Mesenchymal stem cell (in vitro differentiated cells and primary cell): ENCODE results near the gene TMEM119.

ENCODE experiments used
- DNase-seq: peaks from one replicate; pipeline ENCODE4 v3.0.0-alpha.2; 2013
- H2AFZ ChIP-seq: one replicate; pipeline ENCODE4 v1.6.1; 2013; ENCODE audit warnings: low read depth, mild to moderate bottlenecking, control low read depth, inconsistent platforms, low read length, moderate library complexity
- H2AK5ac ChIP-seq: 2 replicates; pipeline ENCODE4 v1.6.1; 2013; ENCODE audit warnings: low read length, moderate library complexity, mild to moderate bottlenecking, inconsistent platforms; ENCODE audit not compliant: severe bottlenecking
- H2BK120ac ChIP-seq: one replicate; pipeline ENCODE4 v1.6.1; 2013; ENCODE audit warnings: low read depth, mild to moderate bottlenecking, inconsistent platforms, low read length, moderate library complexity
- H2BK12ac ChIP-seq, 2 experiments: one replicate each; pipeline ENCODE4 v1.6.1; 2013; ENCODE audit warnings: inconsistent platforms in 2 of 2, low read length in 2 of 2, mild to moderate bottlenecking in 2 of 2, moderate library complexity in 2 of 2, control low read depth in 1 of 2
- H2BK15ac ChIP-seq: one replicate; pipeline ENCODE4 v1.6.1; 2013; ENCODE audit warnings: mild to moderate bottlenecking, low read depth, inconsistent platforms; ENCODE audit not compliant: poor library complexity, severe bottlenecking
- H2BK5ac ChIP-seq: 2 replicates; pipeline ENCODE4 v1.6.1; 2013; ENCODE audit warnings: low read depth, mild to moderate bottlenecking, low read length, control low read depth, inconsistent platforms; ENCODE audit not compliant: poor library complexity, severe bottlenecking
- H3K14ac ChIP-seq, 2 experiments: one replicate each; pipeline ENCODE4 v1.6.1; 2013; ENCODE audit warnings: inconsistent platforms in 2 of 2, low read length in 2 of 2, control low read depth in 1 of 2, mild to moderate bottlenecking in 1 of 2, moderate library complexity in 1 of 2
- H3K18ac ChIP-seq, 2 experiments: one replicate each; pipeline ENCODE4 v1.6.1; 2013; ENCODE audit warnings: inconsistent platforms in 2 of 2, low read length in 2 of 2, control low read depth in 1 of 2, low read depth in 1 of 2, mild to moderate bottlenecking in 1 of 2
- H3K23ac ChIP-seq, 2 experiments: one replicate each; pipeline ENCODE4 v1.6.1; 2013; ENCODE audit warnings: inconsistent platforms in 2 of 2, low read length in 2 of 2, mild to moderate bottlenecking in 2 of 2, moderate library complexity in 2 of 2, control low read depth in 1 of 2
- H3K27ac ChIP-seq: 2 replicates; pipeline ENCODE4 v1.5.1; 2013; ENCODE audit warnings: mild to moderate bottlenecking, moderate library complexity, low read length, control low read depth, inconsistent platforms; ENCODE audit not compliant: poor library complexity, severe bottlenecking
- H3K27me3 ChIP-seq, 2 experiments: 2 replicates each; pipeline versions ENCODE4 v1.6.1 to v1.7.0; 2013; ENCODE audit warnings: low read length in 2 of 2, mild to moderate bottlenecking in 2 of 2, moderate library complexity in 2 of 2, control low read depth in 1 of 2, inconsistent platforms in 1 of 2; ENCODE audit not compliant: control insufficient read depth in 1 of 2, insufficient read depth in 1 of 2
- H3K36me3 ChIP-seq, 2 experiments: 2 replicates each; pipeline versions ENCODE4 v1.6.1 to v1.7.0; 2013; ENCODE audit warnings: low read length in 2 of 2, control low read depth in 1 of 2, inconsistent platforms in 1 of 2, low read depth in 1 of 2, mild to moderate bottlenecking in 1 of 2; ENCODE audit not compliant: insufficient read depth in 2 of 2, control insufficient read depth in 1 of 2
- H3K4ac ChIP-seq, 2 experiments: one replicate each; pipeline ENCODE4 v1.6.1; 2013; ENCODE audit warnings: inconsistent platforms in 2 of 2, low read length in 2 of 2, mild to moderate bottlenecking in 2 of 2, moderate library complexity in 2 of 2, control low read depth in 1 of 2, low read depth in 1 of 2
- H3K4me1 ChIP-seq: 2 replicates; pipeline ENCODE4 v1.6.1; 2013; ENCODE audit warnings: low read depth, low read length, control low read depth; ENCODE audit not compliant: control insufficient read depth, insufficient read depth
- H3K4me2 ChIP-seq: 2 replicates; pipeline ENCODE4 v1.6.1; 2013; ENCODE audit warnings: low read length, mild to moderate bottlenecking, inconsistent platforms; ENCODE audit not compliant: poor library complexity, severe bottlenecking
- H3K4me3 ChIP-seq, 2 experiments: 2 replicates each; pipeline versions ENCODE4 v1.5.1 to v1.7.0; 2013; ENCODE audit warnings: low read length in 2 of 2, mild to moderate bottlenecking in 2 of 2, control low read depth in 1 of 2, low read depth in 1 of 2; ENCODE audit not compliant: insufficient read depth in 1 of 2
- H3K79me1 ChIP-seq: replicated peaks from 2 replicates; pipeline ENCODE4 v1.6.1; 2013; ENCODE audit warnings: mild to moderate bottlenecking, control low read depth, low read length, inconsistent platforms; ENCODE audit not compliant: poor library complexity, severe bottlenecking
- H3K9ac ChIP-seq: 2 replicates; pipeline ENCODE4 v1.7.0; 2013; ENCODE audit warnings: mild to moderate bottlenecking, low read length, moderate library complexity
- H3K9me3 ChIP-seq: 2 replicates; pipeline ENCODE4 v1.7.0; 2013; ENCODE audit warnings: mild to moderate bottlenecking, low read length; ENCODE audit not compliant: control insufficient read depth
- H4K8ac ChIP-seq: one replicate; pipeline ENCODE4 v1.6.1; 2013; ENCODE audit warnings: inconsistent platforms, mild to moderate bottlenecking, low read length, moderate library complexity
- H4K91ac ChIP-seq: one replicate; pipeline ENCODE4 v1.6.1; 2013; ENCODE audit warnings: mild to moderate bottlenecking, low read length, inconsistent platforms
- WGBS: methylation state at CpG from one replicate; pipeline ENCODE4 v1.1.7; 2013; ENCODE audit warnings: mixed read lengths; 5-methylcytosine and 5-hydroxymethylcytosine counted together

TMEM119 gene

GRCh38 chr12:108581311-108582227, 16.3 kb downstream of the TMEM119 start:
- Histone ChIP-seq H2AFZ (no peak overlapping the region), H4K8ac (peak overlapping the region; percentile 29), H2BK120ac (peak overlapping the region; percentile 55), H3K4me3 (no peak overlapping the region), H2BK5ac (no peak overlapping the region), H3K27ac (no peak overlapping the region), H3K9me3 (no peaks in the 10 kb centered on the region), H2BK15ac (peak overlapping the region; percentile 76), H3K14ac (peak overlapping the region in 1 of 2 experiments; percentile 29), H3K18ac (peak overlapping the region; percentile 65 to 87), H4K91ac (peak overlapping the region; percentile 44), H3K4me1 (peaks cover 24% of the 10 kb centered on the region), H3K9ac (no peak overlapping the region), H3K23ac (no peak overlapping the region), H3K4ac (peak overlapping the region; percentile 61 to 97), H2BK12ac (peak overlapping the region; percentile 38 to 85), H2AK5ac (no peak overlapping the region), H3K4me2 (no peak overlapping the region), H3K27me3 (no peaks in the 10 kb centered on the region), H3K79me1 (no peaks in the 10 kb centered on the region), H3K36me3 (no peaks in the 10 kb centered on the region)
- WGBS = 96% methylated on average over 33 of the region's 33 CpGs
- no peak for DNase-seq

DNA sequence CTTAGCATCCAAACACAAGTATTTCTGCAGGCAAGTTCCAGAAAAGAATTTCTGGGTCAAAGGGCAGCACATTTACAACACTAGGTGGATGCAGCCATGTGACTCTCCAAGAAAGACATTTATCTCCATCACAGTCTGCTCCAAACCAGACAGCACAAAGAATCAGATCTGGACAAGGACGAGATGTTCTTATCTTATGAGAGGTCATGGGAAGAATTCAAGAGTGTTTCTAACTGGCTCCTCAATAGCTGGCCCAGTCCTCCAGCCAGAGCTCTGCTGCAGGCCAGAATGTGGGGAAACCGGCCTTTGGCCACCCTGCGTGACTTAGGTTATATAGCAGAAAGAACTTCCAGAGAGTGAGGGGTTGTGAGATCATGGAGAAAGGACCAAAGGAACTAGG, 17.4 kb downstream of the TMEM119 start:
- H2BK120ac ChIP-seq = no peak overlapping the region
- no peak overlapping the region for H3K27ac ChIP-seq
- no peak overlapping the region for H2BK5ac ChIP-seq
- H3K9ac ChIP-seq = no peak overlapping the region
- H3K27me3 ChIP-seq = no peaks in the 10 kb centered on the region
- H2BK15ac ChIP-seq = peak overlapping the region; percentile 78
- no peak overlapping the region for H2AFZ ChIP-seq
- H3K18ac ChIP-seq = peak overlapping the region in 1 of 2 experiments; percentile 19
- H3K23ac ChIP-seq = no peak overlapping the region
- H3K9me3 ChIP-seq = no peaks in the 10 kb centered on the region
- peak overlapping the region; percentile 37 for H2AK5ac ChIP-seq
- H3K4me1 ChIP-seq = peaks cover 24% of the 10 kb centered on the region
- H3K14ac ChIP-seq = no peak overlapping the region
- H4K8ac ChIP-seq = no peak overlapping the region
- no peaks in the 10 kb centered on the region for H3K79me1 ChIP-seq
- H3K36me3 ChIP-seq = no peaks in the 10 kb centered on the region
- peak overlapping the region in 1 of 2 experiments; percentile 17 for H3K4ac ChIP-seq
- no peak overlapping the region for H3K4me2 ChIP-seq
- DNase-seq = peak; percentile 75
- WGBS = 17% methylated on average over 3 of the region's 3 CpGs
- H4K91ac ChIP-seq = no peak overlapping the region
- H2BK12ac ChIP-seq = peak overlapping the region; percentile 22 to 38
- H3K4me3 ChIP-seq = no peak overlapping the region

DNA sequence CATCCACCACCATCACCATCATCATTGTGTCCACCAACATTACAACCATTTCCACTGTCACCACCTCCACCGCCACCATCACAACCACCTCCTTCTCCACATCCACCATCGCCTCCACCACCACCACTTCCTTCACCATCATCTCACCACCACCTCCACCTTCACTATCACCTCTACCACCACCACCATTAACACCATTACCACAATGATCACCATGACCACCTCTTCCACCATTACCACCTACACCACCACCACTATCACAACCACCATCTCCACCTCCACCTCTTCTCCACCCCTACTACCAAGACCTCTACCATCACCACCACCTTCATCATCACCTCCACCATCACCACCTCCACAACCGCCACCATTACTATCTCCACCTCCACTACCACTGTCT, 19.1 kb downstream of the TMEM119 start:
- Histone ChIP-seq H3K9me3 (no peaks in the 10 kb centered on the region), H3K23ac (no peak overlapping the region), H4K8ac (no peak overlapping the region), H2BK5ac (no peak overlapping the region), H4K91ac (peak overlapping the region; percentile 81), H3K36me3 (no peaks in the 10 kb centered on the region), H3K9ac (no peak overlapping the region), H2AK5ac (no peak overlapping the region), H3K79me1 (no peaks in the 10 kb centered on the region), H2BK12ac (peak overlapping the region; percentile 29 to 99), H2BK15ac (no peak overlapping the region), H3K27me3 (no peaks in the 10 kb centered on the region), H3K27ac (no peak overlapping the region), H3K4me2 (no peak overlapping the region), H3K18ac (peak overlapping the region; percentile 1 to 76), H2AFZ (no peak overlapping the region), H3K4me1 (peaks cover 18% of the 10 kb centered on the region), H3K4ac (peak overlapping the region in 1 of 2 experiments; percentile 5), H3K14ac (peak overlapping the region in 1 of 2 experiments; percentile 92), H3K4me3 (no peak overlapping the region), H2BK120ac (no peak overlapping the region)
- 97% methylated on average over 3 of the region's 3 CpGs for WGBS
- no peak for DNase-seq

DNA sequence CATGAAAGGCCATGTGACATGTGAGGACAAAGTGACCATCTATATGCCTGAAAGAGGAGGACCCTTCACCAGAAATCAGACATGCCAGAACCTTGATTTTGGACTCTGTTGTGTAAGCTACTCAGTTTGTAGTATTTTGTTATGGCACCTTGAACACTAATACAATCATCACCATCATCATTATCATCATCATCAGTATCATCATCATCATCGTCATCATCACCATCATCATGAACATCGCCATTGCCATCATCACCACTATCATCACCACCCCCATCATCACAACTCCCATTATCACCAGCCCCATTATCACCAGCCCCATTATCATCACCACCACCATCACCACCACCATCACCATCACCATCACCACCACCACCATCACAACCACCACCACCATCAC, 19.6 kb downstream of the TMEM119 start:
- no peak overlapping the region for H3K4me2 ChIP-seq
- no peaks in the 10 kb centered on the region for H3K79me1 ChIP-seq
- 61% methylated on average over 2 of the region's 2 CpGs for WGBS
- H3K14ac ChIP-seq = peak overlapping the region in 1 of 2 experiments; percentile 77
- H3K4me1 ChIP-seq = peaks cover 16% of the 10 kb centered on the region
- H4K8ac ChIP-seq = no peak overlapping the region
- peak overlapping the region; percentile 3 for H2AK5ac ChIP-seq
- H2BK120ac ChIP-seq = no peak overlapping the region
- no peak overlapping the region for H2AFZ ChIP-seq
- no peak overlapping the region for H3K23ac ChIP-seq
- H2BK5ac ChIP-seq = no peak overlapping the region
- H3K18ac ChIP-seq = peak overlapping the region in 1 of 2 experiments; percentile 76
- no peak overlapping the region for H3K27ac ChIP-seq
- no peak overlapping the region for H2BK15ac ChIP-seq
- H3K36me3 ChIP-seq = no peaks in the 10 kb centered on the region
- DNase-seq = no peak
- H3K27me3 ChIP-seq = no peaks in the 10 kb centered on the region
- H3K9me3 ChIP-seq = no peaks in the 10 kb centered on the region
- H4K91ac ChIP-seq = peak overlapping the region; percentile 81
- H3K4me3 ChIP-seq = no peak overlapping the region
- H3K4ac ChIP-seq = no peak overlapping the region
- no peak overlapping the region for H3K9ac ChIP-seq
- peak overlapping the region; percentile 29 to 99 for H2BK12ac ChIP-seq
